GM12873 (cell line): Measurements from ENCODE around the gene F3.

Source experiments
- TF ChIP-seq, protein P1 (sequence below): IDR thresholded peaks from 2 replicates; pipeline ENCODE4 v1.5.1; 2012; ENCODE audit warnings: low read depth, mild to moderate bottlenecking, moderate library complexity, low read length, control low read depth; ENCODE audit not compliant: insufficient read depth; ENCODE audit errors: missing control alignments

The F3 gene

DNA sequence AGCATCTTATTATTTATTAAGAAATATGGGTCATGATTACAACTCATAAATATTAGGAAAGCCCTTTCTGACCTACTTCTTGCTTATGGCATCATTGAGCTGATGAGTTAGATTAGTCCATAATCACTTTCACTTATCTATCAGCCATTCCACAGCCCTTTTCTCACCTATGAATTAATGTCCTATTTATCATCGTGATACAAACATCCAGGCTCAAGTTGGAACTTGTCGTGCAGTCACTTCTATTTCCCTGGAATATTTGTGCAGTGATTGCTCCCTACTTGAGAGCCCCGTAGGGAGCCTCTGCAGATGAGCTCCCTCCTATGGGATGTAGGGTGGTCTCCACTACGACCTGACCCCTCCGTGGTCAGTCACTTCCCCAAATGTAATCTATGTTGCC, 8.1 kb upstream of the F3 start:
- TF ChIP-seq, protein P1, sequence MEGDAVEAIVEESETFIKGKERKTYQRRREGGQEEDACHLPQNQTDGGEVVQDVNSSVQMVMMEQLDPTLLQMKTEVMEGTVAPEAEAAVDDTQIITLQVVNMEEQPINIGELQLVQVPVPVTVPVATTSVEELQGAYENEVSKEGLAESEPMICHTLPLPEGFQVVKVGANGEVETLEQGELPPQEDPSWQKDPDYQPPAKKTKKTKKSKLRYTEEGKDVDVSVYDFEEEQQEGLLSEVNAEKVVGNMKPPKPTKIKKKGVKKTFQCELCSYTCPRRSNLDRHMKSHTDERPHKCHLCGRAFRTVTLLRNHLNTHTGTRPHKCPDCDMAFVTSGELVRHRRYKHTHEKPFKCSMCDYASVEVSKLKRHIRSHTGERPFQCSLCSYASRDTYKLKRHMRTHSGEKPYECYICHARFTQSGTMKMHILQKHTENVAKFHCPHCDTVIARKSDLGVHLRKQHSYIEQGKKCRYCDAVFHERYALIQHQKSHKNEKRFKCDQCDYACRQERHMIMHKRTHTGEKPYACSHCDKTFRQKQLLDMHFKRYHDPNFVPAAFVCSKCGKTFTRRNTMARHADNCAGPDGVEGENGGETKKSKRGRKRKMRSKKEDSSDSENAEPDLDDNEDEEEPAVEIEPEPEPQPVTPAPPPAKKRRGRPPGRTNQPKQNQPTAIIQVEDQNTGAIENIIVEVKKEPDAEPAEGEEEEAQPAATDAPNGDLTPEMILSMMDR, result no peak

DNA sequence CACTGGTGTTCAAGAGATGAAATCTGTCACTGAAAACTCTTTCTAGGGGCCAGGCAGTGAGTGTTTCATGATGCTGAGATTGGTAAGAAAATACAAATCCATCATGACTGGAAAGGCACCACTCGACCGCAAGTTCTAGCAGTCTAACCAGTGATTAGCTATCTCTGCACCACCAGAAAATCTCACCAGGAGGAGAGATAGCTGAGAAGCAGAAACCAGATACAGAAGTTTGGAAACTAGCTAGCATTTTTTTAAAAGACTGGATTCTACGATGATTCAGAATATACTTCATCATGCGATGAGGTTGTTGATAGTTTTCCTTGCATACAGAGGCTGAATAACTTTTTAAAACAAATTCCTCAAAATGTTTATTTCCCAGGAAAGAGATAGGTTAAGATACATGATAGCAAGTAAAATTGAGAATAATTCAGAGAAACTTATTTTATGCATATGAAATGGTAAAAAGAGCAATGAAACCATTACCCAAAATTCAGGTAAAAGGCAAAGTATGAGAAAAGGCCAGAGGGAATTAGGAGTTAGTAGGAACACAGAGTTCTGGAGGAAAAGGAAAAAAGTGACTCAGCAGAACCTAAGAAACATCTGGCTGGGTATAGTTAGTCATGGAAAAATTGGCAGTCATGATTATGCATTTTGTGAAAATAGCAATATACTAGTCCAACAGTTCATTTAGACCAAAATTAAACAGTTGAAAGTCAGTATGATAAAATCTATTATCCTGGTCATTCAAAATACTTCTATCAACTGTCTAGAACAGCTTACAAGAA, 3.3 kb upstream of the F3 start:
- TF ChIP-seq, protein P1, result no peak

DNA sequence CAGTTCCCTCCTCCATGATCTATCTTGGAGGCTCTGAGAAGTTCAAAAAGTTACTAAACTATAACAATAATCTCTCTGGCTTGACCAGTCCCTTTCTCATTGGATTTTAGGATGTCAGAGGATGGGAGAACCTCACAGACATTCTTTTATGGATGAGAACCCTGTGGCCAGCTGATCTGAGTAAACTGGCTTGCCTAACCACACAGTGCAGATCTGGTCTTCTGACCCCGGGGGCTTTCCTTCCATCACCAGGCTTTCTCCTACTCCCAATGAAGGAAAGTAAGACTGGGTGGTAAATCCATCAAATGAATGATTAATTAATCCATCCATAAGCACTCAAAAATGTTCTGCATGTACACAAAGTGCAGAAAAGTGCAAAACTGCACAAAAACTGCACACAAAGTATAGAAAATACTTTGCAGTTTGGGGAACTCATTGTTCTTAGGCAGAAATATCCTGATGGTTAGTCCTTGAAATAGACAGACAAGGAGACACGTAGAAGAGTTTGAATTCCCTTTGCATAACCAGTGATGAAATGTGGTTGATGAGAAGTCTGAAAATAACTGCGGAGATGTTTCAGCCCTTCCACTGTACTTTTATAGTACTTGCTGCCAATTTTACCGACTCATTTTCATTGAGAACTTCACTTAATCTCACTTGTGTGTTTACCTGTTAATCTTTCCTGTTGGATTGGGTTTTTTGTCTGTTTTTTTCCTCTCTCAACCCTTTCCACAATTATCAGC, 2.5 kb upstream of the F3 start:
- TF ChIP-seq, protein P1, result no peak

DNA sequence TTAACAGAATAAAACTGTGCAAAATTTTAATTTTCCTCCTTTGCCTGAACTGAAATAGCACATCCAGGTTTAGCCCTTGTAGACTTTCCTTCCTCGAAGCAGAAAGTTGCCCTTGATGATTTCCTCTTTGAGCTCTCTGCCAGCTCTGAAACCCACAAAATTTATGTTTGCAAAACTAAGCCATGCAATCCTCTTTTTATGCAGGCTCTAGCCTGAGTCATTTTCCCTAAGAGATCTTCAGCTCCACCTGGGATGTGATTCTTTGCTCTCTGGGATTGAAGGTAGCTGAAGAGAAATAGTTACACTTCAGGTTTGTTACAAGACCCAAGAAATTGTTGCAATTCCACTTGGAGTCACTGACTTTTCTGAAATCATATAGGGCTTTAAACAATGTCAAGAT, 1.4 kb upstream of the F3 start:
- TF ChIP-seq, protein P1, result no peak

DNA sequence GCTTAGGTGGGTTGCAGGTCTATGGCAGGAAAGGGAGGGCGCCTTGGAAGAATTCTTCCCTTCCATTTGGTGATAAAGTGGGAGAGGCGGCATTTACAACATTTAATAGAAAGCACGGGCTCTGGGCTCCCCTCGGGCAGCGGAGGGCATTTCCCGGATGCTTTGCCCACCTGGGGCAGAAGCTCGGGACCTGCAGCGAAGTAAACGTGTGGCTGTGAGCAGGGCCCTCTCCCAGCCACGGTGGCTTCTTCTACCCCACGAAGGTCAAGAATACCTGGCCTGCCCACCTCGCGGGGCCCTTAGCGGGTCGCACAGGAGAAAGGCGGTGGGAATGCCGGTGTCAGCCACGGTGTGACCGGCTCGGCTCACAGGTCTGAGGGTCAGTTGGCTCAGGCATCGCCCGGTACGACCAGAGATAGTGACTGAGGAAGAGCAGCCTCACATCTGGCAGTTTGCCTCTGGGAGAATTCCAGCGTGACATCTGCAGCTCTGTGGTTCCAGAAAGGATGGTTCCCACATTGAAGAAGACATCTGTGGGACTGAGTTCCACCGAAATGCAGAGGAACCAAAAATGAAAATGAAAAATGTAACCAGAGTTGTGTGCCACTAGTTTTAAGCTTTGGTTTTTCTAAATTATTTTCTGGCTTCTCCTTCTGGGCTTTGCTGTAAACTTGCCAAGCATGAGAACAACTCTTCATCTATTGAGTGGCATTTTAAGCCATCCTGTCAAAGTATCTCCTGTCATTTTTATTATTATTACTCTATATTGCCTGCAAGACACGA, 720 bp upstream of the F3 start:
- TF ChIP-seq, protein P1, result no peak

DNA sequence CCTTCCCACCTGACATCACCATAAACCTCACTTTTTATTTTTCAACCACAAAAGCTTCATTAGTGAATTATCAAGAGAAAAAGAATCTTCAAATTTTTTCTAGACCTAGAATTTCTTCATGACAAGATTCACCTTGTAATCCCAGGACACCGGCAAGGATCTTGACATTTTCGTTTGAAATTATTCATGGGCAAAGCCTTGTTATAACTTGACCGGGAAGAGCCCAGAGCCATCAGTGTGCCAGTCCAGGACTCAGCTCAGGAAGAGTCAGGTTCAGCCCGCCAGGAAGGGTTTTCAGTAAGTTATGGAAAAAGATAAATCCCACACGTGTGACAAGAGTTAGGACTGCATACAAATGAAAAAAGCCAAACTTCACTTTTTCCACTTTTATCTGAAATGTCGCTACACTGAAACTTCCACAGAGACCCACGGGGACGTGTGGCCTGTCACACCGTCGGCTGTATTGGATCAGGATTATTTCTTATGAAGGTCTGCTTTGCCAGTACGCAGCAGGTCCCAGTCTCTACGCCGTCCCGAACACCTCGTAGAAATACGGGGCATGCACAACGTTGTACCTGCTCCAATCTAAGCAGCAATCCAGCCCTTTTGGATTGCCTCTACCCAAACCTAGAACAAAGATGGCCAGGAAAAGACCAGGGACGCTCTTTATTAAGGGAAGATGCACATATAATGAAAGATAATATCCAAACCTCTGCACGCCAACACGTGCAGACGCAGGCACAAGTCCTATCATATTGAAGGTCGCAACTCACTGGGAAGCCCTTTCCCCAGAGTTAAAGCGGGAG, 916 bp downstream of the F3 start:
- TF ChIP-seq, protein P1, result no peak
